NT2/D1 (cell line): Measurements from ENCODE around the gene SSTR1.

Experiments used
- DNase-seq: peaks from one replicate; pipeline ENCODE4 v3.0.0-alpha.2; 2011; ENCODE audit warnings: low read depth, low spot score
- H3K27me3 ChIP-seq: 2 replicates; pipeline ENCODE4 v1.6.0; 2011; ENCODE audit warnings: mild to moderate bottlenecking; ENCODE audit not compliant: insufficient read length, insufficient read depth
- H3K36me3 ChIP-seq: 2 replicates; pipeline ENCODE4 v1.6.1; 2011; ENCODE audit warnings: mild to moderate bottlenecking, low read length, mixed read lengths; ENCODE audit not compliant: insufficient read depth, insufficient read length
- H3K4me1 ChIP-seq: 2 replicates; pipeline ENCODE4 v1.5.1; 2011; ENCODE audit not compliant: insufficient read depth, insufficient read length
- H3K4me3 ChIP-seq: 2 replicates; pipeline ENCODE4 v1.5.1; 2011; ENCODE audit warnings: low read depth; ENCODE audit not compliant: insufficient read length
- H3K9ac ChIP-seq: 2 replicates; pipeline ENCODE4 v1.6.0; 2011; ENCODE audit warnings: low read depth; ENCODE audit not compliant: insufficient read length
- H3K9me3 ChIP-seq: 2 replicates; pipeline ENCODE4 v1.5.1; 2011; ENCODE audit warnings: mild to moderate bottlenecking, low read length; ENCODE audit not compliant: insufficient read depth
- SUZ12 ChIP-seq: IDR thresholded peaks from 2 replicates; pipeline ENCODE4 v1.6.1; 2011; ENCODE audit not compliant: insufficient read length, insufficient read depth; ENCODE audit errors: extremely low read depth
- YY1 ChIP-seq: IDR thresholded peaks from 2 replicates; pipeline ENCODE4 v1.6.1; 2011; ENCODE audit not compliant: insufficient read length, insufficient read depth
- ZNF274 ChIP-seq: IDR thresholded peaks from 2 replicates; pipeline ENCODE4 v1.6.1; 2011; ENCODE audit warnings: mild to moderate bottlenecking, low read depth, low read length

SSTR1 gene

DNA sequence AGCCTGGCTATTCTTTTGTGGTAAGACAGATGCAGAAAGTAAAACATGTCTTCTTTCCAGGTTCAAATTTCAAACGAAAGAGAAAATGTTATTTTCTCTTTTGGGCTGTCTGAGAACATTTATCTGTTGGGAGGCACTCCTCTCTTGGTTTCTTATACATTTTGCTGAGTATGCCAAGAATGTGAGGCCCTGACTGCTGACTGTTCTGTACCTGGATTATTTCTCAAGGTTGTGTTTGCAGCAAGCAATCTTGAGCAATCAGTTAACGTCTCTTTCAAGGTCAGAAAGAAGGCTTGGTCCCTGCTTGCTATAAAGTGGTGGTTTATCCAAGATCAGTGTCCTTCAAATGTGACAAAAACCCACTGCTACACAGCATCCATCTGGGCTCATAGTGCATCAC, 9.8 kb downstream of the SSTR1 start:
- no peak overlapping the region for H3K4me3 ChIP-seq
- no peak for DNase-seq
- no peak for TF ChIP-seq SUZ12
- no peak for TF ChIP-seq YY1
- no peak for TF ChIP-seq ZNF274

GRCh38 chr14:38221077-38221476, 13.4 kb downstream of the SSTR1 start:
- no peak overlapping the region for H3K9ac ChIP-seq
- H3K9me3 ChIP-seq, result no peaks in the 10 kb centered on the region
- no peak for DNase-seq
- no peaks in the 10 kb centered on the region for H3K4me1 ChIP-seq
- no peaks in the 10 kb centered on the region for H3K27me3 ChIP-seq
- TF ChIP-seq SUZ12 (no peak), ZNF274 (no peak), YY1 (no peak)
- no peak overlapping the region for H3K4me3 ChIP-seq
- no peaks in the 10 kb centered on the region for H3K36me3 ChIP-seq

More for the DNA sequence above, 9.8 kb downstream of the SSTR1 start:
- Histone ChIP-seq H3K36me3 (no peaks in the 10 kb centered on the region), H3K27me3 (no peaks in the 10 kb centered on the region), H3K9me3 (no peaks in the 10 kb centered on the region), H3K9ac (no peak overlapping the region), H3K4me1 (no peaks in the 10 kb centered on the region)

- no peak for DNase-seq
- H3K27me3 ChIP-seq, result no peaks in the 10 kb centered on the region
- no peak overlapping the region for H3K9ac ChIP-seq
- TF ChIP-seq YY1, result no peak
- no peak for TF ChIP-seq ZNF274
- no peak for TF ChIP-seq SUZ12
- no peaks in the 10 kb centered on the region for H3K9me3 ChIP-seq
- no peaks in the 10 kb centered on the region for H3K4me1 ChIP-seq
- no peaks in the 10 kb centered on the region for H3K36me3 ChIP-seq
- H3K4me3 ChIP-seq, result no peak overlapping the region
Measured at GRCh38 chr14:38224338-38224737, 16.6 kb downstream of the SSTR1 start.

- H3K4me1 ChIP-seq, result no peaks in the 10 kb centered on the region
- H3K9ac ChIP-seq, result no peak overlapping the region
- H3K9me3 ChIP-seq, result no peaks in the 10 kb centered on the region
- H3K4me3 ChIP-seq, result no peak overlapping the region
- no peaks in the 10 kb centered on the region for H3K36me3 ChIP-seq
- H3K27me3 ChIP-seq, result no peaks in the 10 kb centered on the region
- no peak for TF ChIP-seq YY1
- no peak for TF ChIP-seq SUZ12
- TF ChIP-seq ZNF274, result no peak
- DNase-seq, result no peak
Measured at GRCh38 chr14:38225946-38226345, 18.2 kb downstream of the SSTR1 start.

DNA sequence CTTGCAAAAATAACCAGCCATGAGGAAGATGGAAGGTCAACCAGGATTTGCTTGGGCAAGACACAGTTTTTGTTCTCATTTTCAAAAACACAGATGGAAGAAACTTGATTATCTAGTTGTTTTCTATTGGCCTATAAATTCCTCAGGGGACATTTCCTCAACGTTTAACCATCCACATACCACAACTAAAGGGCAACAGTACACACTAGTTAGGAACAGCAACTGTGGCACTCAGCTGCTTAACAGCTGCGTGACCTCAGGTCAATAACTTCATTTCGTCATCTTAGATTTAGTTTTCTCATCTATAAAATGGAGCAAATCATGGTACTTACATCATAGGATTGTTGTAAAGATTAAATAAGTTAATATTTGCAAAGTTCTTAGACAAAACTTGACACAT, 18.7 kb downstream of the SSTR1 start:
- Histone ChIP-seq H3K36me3 (no peaks in the 10 kb centered on the region), H3K4me3 (no peak overlapping the region), H3K9me3 (no peaks in the 10 kb centered on the region), H3K9ac (no peak overlapping the region), H3K4me1 (no peaks in the 10 kb centered on the region), H3K27me3 (no peaks in the 10 kb centered on the region)
- TF ChIP-seq ZNF274 (no peak), SUZ12 (no peak), YY1 (no peak)
- no peak for DNase-seq

DNA sequence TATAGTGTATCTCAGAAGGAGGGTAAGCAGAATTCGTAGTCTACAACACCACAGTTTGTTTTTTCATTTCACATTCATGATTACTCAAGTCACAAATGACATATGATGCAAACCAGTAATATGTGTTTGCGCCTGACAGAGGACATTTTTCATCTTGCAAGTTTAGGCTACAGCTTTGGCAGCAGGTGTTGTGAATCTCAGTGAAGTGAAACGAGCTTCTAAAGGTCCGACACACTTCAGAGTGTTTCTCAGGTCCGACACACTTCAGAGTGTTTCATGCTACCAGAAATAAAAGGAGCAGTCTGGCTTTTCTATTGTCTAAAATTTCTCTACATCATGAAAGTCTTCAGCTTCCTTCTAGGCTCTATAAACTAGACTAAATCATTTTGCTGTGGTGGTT, 25.5 kb downstream of the SSTR1 start:
- no peak for DNase-seq
- no peaks in the 10 kb centered on the region for H3K9me3 ChIP-seq
- H3K9ac ChIP-seq, result no peak overlapping the region
- peaks cover 5% of the 10 kb centered on the region for H3K27me3 ChIP-seq
- H3K4me3 ChIP-seq, result no peak overlapping the region
- no peak for TF ChIP-seq ZNF274
- TF ChIP-seq YY1, result no peak
- no peak for TF ChIP-seq SUZ12
- H3K4me1 ChIP-seq, result no peaks in the 10 kb centered on the region
- H3K36me3 ChIP-seq, result no peaks in the 10 kb centered on the region

DNA sequence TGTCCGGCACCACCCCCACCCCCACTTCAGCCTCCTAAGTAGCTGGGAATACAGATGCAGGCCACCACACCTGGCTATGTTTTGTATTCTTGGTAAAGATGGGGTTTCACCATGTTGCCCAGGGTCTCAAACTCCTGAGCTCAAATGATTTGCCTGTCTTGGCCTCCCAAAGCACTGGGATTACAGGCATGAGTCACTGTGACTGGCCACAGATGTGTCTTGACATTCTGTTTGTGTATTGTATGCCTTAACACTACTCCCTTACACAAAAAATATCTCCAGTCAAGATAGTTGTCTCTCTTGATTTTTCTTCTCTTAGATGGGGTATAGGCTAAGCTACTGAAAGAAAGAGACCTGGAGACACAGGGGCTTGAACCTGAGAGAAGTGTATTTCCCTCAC, 30.6 kb downstream of the SSTR1 start:
- H3K4me3 ChIP-seq, result no peak overlapping the region
- H3K36me3 ChIP-seq, result no peaks in the 10 kb centered on the region
- no peaks in the 10 kb centered on the region for H3K4me1 ChIP-seq
- DNase-seq, result no peak
- H3K27me3 ChIP-seq, result no peaks in the 10 kb centered on the region
- H3K9me3 ChIP-seq, result no peaks in the 10 kb centered on the region
- no peak overlapping the region for H3K9ac ChIP-seq
- no peak for TF ChIP-seq SUZ12
- TF ChIP-seq YY1, result no peak
- no peak for TF ChIP-seq ZNF274

- Histone ChIP-seq H3K4me3 (no peak overlapping the region), H3K9ac (no peak overlapping the region), H3K9me3 (no peaks in the 10 kb centered on the region), H3K4me1 (no peaks in the 10 kb centered on the region), H3K27me3 (no peaks in the 10 kb centered on the region), H3K36me3 (no peaks in the 10 kb centered on the region)
- TF ChIP-seq SUZ12, result no peak
- DNase-seq, result no peak
Measured at GRCh38 chr14:38238878-38239277, 31.2 kb downstream of the SSTR1 start.
